GM18499 (cell line): ENCODE results near the gene IFNE.

Experiments
- ATAC-seq: cut with Tn5 transposase; IDR thresholded peaks from one replicate; pipeline ENCODE4 v1.9.1; 2021; ENCODE audit warnings: moderate number of reproducible peaks; ENCODE audit not compliant: insufficient read depth, unreplicated experiment

The IFNE gene

GRCh38 chr9:21482213-21482612, at the start of gene IFNE:
Gene IFNE (minus strand): TSS chr9:21482313. CDS start chr9:21481694, 619 bp downstream.
- ATAC-seq = no peak

GRCh38 chr9:21528123-21528808, 46.2 kb upstream of the IFNE start:
- ATAC-seq = no peak

GRCh38 chr9:21527579-21527978, 45.5 kb upstream of the IFNE start:
- ATAC-seq = no peak

- ATAC-seq = no peak
These were observed 43.1 kb upstream of the IFNE start for GRCh38 chr9:21525174-21525573.

GRCh38 chr9:21524099-21524830, 42.2 kb upstream of the IFNE start:
- no peak for ATAC-seq

- ATAC-seq = no peak
These were observed 41.2 kb upstream of the IFNE start for GRCh38 chr9:21523021-21524014.

GRCh38 chr9:21522348-21522747, 40.2 kb upstream of the IFNE start:
- no peak for ATAC-seq

- ATAC-seq = no peak
These were observed 39.3 kb upstream of the IFNE start for GRCh38 chr9:21521448-21521847.

- no peak for ATAC-seq
These were observed 38.6 kb upstream of the IFNE start for GRCh38 chr9:21520501-21521228.

- ATAC-seq = no peak
These were observed 37.8 kb upstream of the IFNE start for GRCh38 chr9:21519855-21520434.

- ATAC-seq = no peak
These were observed 34.7 kb upstream of the IFNE start for GRCh38 chr9:21516796-21517195.

- ATAC-seq = no peak
These were observed 31.3 kb upstream of the IFNE start for GRCh38 chr9:21513431-21513830.

- no peak for ATAC-seq
These were observed 28.7 kb upstream of the IFNE start for GRCh38 chr9:21510806-21511205.

GRCh38 chr9:21507483-21507790, 25.3 kb upstream of the IFNE start:
- no peak for ATAC-seq

GRCh38 chr9:21506626-21507482, 24.7 kb upstream of the IFNE start:
- ATAC-seq = no peak

- ATAC-seq = no peak
These were observed 23.5 kb upstream of the IFNE start for GRCh38 chr9:21505425-21506179.

GRCh38 chr9:21504894-21505293, 22.8 kb upstream of the IFNE start:
- ATAC-seq = no peak

- no peak for ATAC-seq
These were observed 22.0 kb upstream of the IFNE start for GRCh38 chr9:21504113-21504512.
